GM10248 (cell line): ENCODE data around the gene EML6.

Experiments
- CTCF ChIA-PET: fragments of 300-600 bp; sonication (Branson Sonifier 250); formaldehyde crosslinking; extraction: SDS; loops from one replicate; lab custom pipeline; 2021; ENCODE audit warnings: antibody characterized with exemption; lab: Yijun Ruan, JAX
- POLR2A ChIA-PET: fragments of 350-650 bp; sonication (Branson Sonifier 250); formaldehyde crosslinking; extraction: SDS; loops from one replicate; lab custom pipeline; 2020; ENCODE audit warnings: antibody characterized with exemption; lab: Yijun Ruan, JAX
- DNase-seq: peaks from one replicate; pipeline ENCODE4 v3.0.0; 2012; ENCODE audit errors: extremely low spot score
- TF ChIP-seq, protein P1 (sequence below): IDR thresholded peaks from 2 replicates; pipeline ENCODE4 v1.5.1; 2012; ENCODE audit warnings: mild to moderate bottlenecking, low read depth; ENCODE audit errors: extremely low read depth, missing control alignments, control extremely low read depth

EML6 gene

DNA sequence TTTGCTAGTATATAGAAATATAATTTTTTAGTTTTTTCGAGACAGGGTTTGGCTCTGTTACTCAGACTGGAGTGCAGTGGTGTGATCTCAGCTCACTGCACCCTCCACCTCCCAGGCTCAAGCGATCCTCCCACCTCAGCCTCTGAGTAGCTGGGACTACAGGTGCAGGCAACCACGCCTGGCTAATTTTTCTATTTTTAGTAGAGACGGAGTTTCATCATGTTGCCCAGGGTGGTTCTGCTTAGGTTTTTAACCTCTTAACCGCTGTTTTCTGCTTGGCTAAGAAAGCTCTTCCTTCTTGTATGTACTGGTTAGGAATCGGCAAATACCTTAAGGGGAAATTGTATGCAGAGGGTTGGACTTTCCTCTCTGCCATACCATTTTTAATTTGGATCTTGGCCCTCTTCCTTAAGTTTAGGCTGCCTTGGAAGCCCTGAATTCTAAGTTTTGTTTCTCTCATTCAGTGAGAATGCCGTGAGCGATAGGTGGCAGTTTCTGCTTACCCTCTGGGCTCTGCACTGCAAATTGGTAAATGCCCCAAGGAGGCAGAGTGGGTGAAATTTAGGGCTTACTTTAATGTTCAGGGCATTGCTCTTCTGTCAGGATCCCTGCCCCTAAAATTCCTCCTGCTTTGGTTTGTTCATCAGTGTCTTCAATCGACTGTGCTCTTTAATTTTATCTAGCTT, 32.3 kb downstream of the EML6 start:
- peak; percentile 12 for DNase-seq
- CTCF ChIA-PET = interaction anchor here (0.6 to 1.8 kb wide), 5 partner anchors 8 to 421 kb away, joined by 3 to 7 read pairs (median 3); no protein-coding TSS in a partner anchor
- POLR2A ChIA-PET = no interaction called here

DNA sequence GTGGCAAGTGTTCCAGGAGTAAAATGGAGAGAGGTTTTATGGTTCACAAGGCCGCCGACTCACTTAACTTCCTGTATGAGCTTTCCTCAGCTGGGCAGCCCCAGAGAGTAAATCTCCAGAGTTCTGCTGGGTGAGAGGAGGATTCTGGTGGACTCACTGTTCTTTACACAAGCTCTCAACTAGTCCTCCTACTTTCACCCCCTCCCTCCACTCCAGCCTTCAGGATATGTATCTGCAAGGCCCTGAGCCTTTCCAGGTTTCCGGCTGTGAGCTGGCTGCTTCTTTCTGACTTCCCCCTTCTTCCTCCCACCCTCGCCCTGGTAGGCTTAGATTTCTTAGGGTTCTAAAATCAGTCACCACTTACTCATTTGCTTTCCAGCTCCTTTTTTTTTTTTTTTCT, 34.0 kb downstream of the EML6 start:
- DNase-seq = peak; percentile 13
- ChIA-PET CTCF (interaction anchor here (0.8 to 1.4 kb wide), 4 partner anchors 62 to 418 kb away, joined by 3 to 5 read pairs (median 4); no protein-coding TSS in a partner anchor), POLR2A (no interaction called here)
- TF ChIP-seq, protein P1, sequence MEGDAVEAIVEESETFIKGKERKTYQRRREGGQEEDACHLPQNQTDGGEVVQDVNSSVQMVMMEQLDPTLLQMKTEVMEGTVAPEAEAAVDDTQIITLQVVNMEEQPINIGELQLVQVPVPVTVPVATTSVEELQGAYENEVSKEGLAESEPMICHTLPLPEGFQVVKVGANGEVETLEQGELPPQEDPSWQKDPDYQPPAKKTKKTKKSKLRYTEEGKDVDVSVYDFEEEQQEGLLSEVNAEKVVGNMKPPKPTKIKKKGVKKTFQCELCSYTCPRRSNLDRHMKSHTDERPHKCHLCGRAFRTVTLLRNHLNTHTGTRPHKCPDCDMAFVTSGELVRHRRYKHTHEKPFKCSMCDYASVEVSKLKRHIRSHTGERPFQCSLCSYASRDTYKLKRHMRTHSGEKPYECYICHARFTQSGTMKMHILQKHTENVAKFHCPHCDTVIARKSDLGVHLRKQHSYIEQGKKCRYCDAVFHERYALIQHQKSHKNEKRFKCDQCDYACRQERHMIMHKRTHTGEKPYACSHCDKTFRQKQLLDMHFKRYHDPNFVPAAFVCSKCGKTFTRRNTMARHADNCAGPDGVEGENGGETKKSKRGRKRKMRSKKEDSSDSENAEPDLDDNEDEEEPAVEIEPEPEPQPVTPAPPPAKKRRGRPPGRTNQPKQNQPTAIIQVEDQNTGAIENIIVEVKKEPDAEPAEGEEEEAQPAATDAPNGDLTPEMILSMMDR = no peak

More for the DNA sequence above, 32.3 kb downstream of the EML6 start:
- TF ChIP-seq, protein P1 = peak; percentile 44

GRCh38 chr2:54758951-54759350, 35.5 kb downstream of the EML6 start:
- no peak for DNase-seq
- POLR2A ChIA-PET = no interaction called here
- CTCF ChIA-PET = interaction anchor here (0.9 to 1.1 kb wide), 2 partner anchors 12 to 79 kb away, joined by 3 read pairs; no protein-coding TSS in a partner anchor

GRCh38 chr2:54760310-54760709, 36.8 kb downstream of the EML6 start:
- CTCF ChIA-PET = no interaction called here
- TF ChIP-seq, protein P1 = no peak

More at GRCh38 chr2:54758951-54759350, 35.5 kb downstream of the EML6 start:
- TF ChIP-seq, protein P1 = no peak

DNA sequence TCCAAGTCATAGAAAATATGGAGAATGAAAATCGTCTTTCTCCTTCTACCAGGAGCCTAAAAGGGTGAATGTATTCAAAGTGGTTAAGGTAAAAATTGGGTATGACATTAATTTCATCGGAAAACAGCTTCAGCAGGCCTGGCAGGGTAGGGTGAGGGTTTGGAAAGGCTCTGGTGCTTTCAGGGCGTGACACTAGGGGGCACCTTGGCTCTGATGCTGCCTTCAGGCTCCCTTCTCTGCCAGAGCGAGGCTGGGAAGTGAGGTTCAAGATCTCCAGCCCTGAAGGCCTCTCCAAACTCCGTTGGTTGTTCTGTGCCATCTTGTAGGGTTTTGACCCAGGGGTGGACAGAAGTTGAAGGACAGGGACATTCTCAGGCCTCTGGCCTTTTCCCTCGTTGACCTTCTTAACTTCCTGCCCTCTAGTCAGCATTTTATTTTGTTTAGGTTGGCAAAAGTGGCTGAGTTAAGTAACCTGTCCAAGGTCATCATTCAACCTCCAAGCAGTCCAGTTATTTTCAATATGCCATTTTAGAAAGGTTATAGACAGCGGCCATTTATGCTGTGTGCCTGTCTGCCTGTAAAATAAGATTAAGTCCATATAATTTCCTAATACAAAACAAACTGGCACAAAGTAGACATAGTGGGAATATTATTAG, 40.3 kb downstream of the EML6 start:
- TF ChIP-seq, protein P1 = peak; percentile 45
- CTCF ChIA-PET = interaction anchor here (0.7 to 2.0 kb wide), 8 partner anchors 8 to 78 kb away, joined by 3 to 10 read pairs (median 3); no protein-coding TSS in a partner anchor
- POLR2A ChIA-PET = no interaction called here
- DNase-seq = peak; percentile 25

More at GRCh38 chr2:54760310-54760709, 36.8 kb downstream of the EML6 start:
- DNase-seq = no peak
- POLR2A ChIA-PET = no interaction called here

- CTCF ChIA-PET = no interaction called here
- POLR2A ChIA-PET = no interaction called here
- peak; percentile 25 for DNase-seq
- TF ChIP-seq, protein P1 = no peak
Measured at GRCh38 chr2:54767921-54768320, 44.5 kb downstream of the EML6 start.
